WTC11 (cell line): ENCODE measurements around the gene PNO1. TPM values are rescaled to one million over a fixed set of nuclear protein-coding genes. Genes with fewer than 3 reads are reported as not detected.

Source experiments
- ATAC-seq: fragments of 200-7000 bp; cut with Tn5 transposase; 2 replicates; pipeline ENCODE4 v1.10.0; 2021; ENCODE audit warnings: mild to moderate bottlenecking, moderate library complexity
- CTCF ChIA-PET: fragments of 300-600 bp; sonication (Branson Sonifier 250); formaldehyde crosslinking; loops from one replicate; lab custom pipeline; 2021; ENCODE audit warnings: antibody characterized with exemption; lab: Charles Lee
- POLR2A ChIA-PET: fragments of 350-600 bp; sonication (Branson Sonifier 250); formaldehyde crosslinking; loops from one replicate; lab custom pipeline; 2021; ENCODE audit warnings: antibody characterized with exemption; lab: Charles Lee
- DNase-seq: peaks from one replicate; pipeline ENCODE4 v3.0.0; 2021; ENCODE audit warnings: low spot score
- H3K27ac Mint-ChIP-seq: 2 replicates; pipeline ENCODE4 v1.8.0; 2021; ENCODE audit warnings: mixed read lengths
- H3K27me3 Mint-ChIP-seq: 2 replicates; pipeline ENCODE4 v1.8.0; 2021; ENCODE audit warnings: low read depth, mild to moderate bottlenecking, moderate library complexity, mixed read lengths
- H3K36me3 Mint-ChIP-seq: 2 replicates; pipeline ENCODE4 v1.8.0; 2021; ENCODE audit warnings: mixed read lengths
- H3K4me1 Mint-ChIP-seq: 2 replicates; pipeline ENCODE4 v1.8.0; 2022; ENCODE audit warnings: mixed read lengths
- H3K4me3 Mint-ChIP-seq: 2 replicates; pipeline ENCODE4 v1.8.0; 2021; ENCODE audit warnings: mild to moderate bottlenecking, moderate library complexity, mixed read lengths
- H3K9me3 Mint-ChIP-seq: 2 replicates; pipeline ENCODE4 v1.8.0; 2021; ENCODE audit warnings: mixed read lengths
- AFF4 ChIP-seq: sonication (generic); formaldehyde crosslinking; IDR thresholded peaks from 2 replicates; pipeline ENCODE4 v1.8.1; 2023; ENCODE audit warnings: mild to moderate bottlenecking, missing genetic modification reagents, borderline replicate concordance
- EMX1 ChIP-seq: fragments of 250-450 bp; sonication (Bioruptor Pico); IDR thresholded peaks from 2 replicates; pipeline ENCODE4 v1.8.0; 2021; ENCODE audit warnings: mild to moderate bottlenecking
- ERG ChIP-seq: fragments of 250-450 bp; sonication (Bioruptor Pico); IDR thresholded peaks from 2 replicates; pipeline ENCODE4 v1.8.0; 2021; ENCODE audit warnings: mild to moderate bottlenecking
- FOXK1 ChIP-seq: sonication (generic); formaldehyde crosslinking; IDR thresholded peaks from 2 replicates; pipeline ENCODE4 v1.8.0; 2022; ENCODE audit warnings: mild to moderate bottlenecking, moderate library complexity, missing genetic modification reagents
- GABPB1 ChIP-seq: sonication (generic); formaldehyde crosslinking; IDR thresholded peaks from 2 replicates; pipeline ENCODE4 v1.8.1; 2023; ENCODE audit warnings: mild to moderate bottlenecking, missing genetic modification reagents
- IRF1 ChIP-seq: sonication (generic); formaldehyde crosslinking; IDR thresholded peaks from 2 replicates; pipeline ENCODE4 v1.8.0; 2023; ENCODE audit warnings: missing genetic modification reagents
- SMAD4 ChIP-seq: sonication (generic); formaldehyde crosslinking; IDR thresholded peaks from 2 replicates; pipeline ENCODE4 v1.8.0; 2022; ENCODE audit warnings: mild to moderate bottlenecking, missing genetic modification reagents
- TEAD1 ChIP-seq: sonication (generic); formaldehyde crosslinking; IDR thresholded peaks from 2 replicates; pipeline ENCODE4 v1.8.0; 2022; ENCODE audit warnings: mild to moderate bottlenecking, missing genetic modification reagents
- ZNF425 ChIP-seq: fragments of 250-450 bp; sonication (Bioruptor Pico); conservative IDR thresholded peaks from 2 replicates; pipeline ENCODE4 v1.9.0; 2021; ENCODE audit warnings: mild to moderate bottlenecking
- total RNA-seq: library from RNA; stranded (reverse); gene quantifications from 3 replicates; pipeline ENCODE4 v1.2.3, GENCODE V29; 2021
- TF ChIP-seq, protein P1 (sequence below): sonication (generic); formaldehyde crosslinking; IDR thresholded peaks from 2 replicates; pipeline ENCODE4 v1.8.1; 2022; ENCODE audit warnings: low read depth, mild to moderate bottlenecking, moderate library complexity, missing genetic modification reagents, borderline replicate concordance

PNO1 gene
- total RNA-seq, 1 experiment from 2014 or later = 24.0 TPM

DNA sequence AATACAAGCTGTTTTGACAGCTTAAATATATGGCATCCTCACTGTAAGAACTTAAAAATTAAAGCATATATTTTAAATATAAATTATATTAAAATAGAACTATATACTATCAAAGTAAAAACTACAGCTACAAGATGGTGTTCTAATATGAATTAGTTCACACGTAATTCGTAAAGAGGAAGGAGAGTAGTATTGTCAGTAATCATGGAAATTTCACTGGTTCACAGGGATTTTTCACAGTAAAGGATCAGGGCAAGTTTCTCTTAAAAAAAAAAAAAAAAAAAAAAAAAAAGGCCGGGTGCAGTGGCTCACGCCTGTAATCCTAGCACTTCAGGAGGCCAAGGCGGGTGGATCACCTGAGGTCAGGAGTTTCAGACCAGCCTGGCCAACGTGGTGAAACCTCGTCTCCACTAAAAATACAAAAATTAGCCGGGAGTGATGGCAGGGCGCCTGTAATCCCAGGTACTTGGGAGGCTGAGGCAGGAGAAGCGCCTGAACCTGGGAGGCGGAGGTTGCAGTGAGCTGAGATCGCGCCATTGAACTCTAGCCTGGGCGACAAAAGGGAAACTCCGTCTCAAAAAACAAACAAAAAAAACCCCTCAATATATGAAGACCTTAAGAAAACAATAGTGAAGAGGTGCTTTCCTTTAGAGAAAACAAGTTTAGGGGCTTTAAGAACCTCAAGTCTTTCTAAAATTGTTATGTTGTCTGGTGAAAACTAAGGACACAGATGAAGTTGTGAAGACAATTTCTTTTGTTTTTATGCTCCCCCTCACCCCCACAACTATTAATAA lies 32.5 kb downstream of the PNO1 start:
- Mint-ChIP-seq H3K4me1 (peaks cover 10% of the 10 kb centered on the region), H3K4me3 (no peak overlapping the region), H3K27ac (peak overlapping the region; percentile 83; the same call in 1 of the 2 replicates), H3K9me3 (no peaks in the 10 kb centered on the region), H3K27me3 (no peaks in the 10 kb centered on the region), H3K36me3 (peaks cover 2% of the 10 kb centered on the region; the same call in 1 of the 2 replicates)
- POLR2A ChIA-PET = no interaction called here
- CTCF ChIA-PET = interaction anchor here (0.6 kb wide), 1 partner anchor 25 kb away, joined by 4 read pairs; no protein-coding TSS in a partner anchor
- TF ChIP-seq, protein P1, sequence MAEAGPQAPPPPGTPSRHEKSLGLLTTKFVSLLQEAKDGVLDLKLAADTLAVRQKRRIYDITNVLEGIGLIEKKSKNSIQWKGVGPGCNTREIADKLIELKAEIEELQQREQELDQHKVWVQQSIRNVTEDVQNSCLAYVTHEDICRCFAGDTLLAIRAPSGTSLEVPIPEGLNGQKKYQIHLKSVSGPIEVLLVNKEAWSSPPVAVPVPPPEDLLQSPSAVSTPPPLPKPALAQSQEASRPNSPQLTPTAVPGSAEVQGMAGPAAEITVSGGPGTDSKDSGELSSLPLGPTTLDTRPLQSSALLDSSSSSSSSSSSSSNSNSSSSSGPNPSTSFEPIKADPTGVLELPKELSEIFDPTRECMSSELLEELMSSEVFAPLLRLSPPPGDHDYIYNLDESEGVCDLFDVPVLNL (CRISPR knock-in tag) = no peak
- TF ChIP-seq ERG (CRISPR knock-in tag) (no peak), AFF4 (CRISPR knock-in tag) (no peak), EMX1 (no peak), ZNF425 (CRISPR knock-in tag) (no peak)
- ATAC-seq = no peak
- DNase-seq = no peak

GRCh38 chr2:68190991-68191731 lies 33.5 kb downstream of the PNO1 start:
- DNase-seq = no peak
- Mint-ChIP-seq H3K9me3 (no peaks in the 10 kb centered on the region), H3K4me1 (peaks cover 13% of the 10 kb centered on the region)
- ChIA-PET POLR2A (interaction anchor here (0.5 kb wide), 1 partner anchor 93 kb away, joined by 3 read pairs; no protein-coding TSS in a partner anchor), CTCF (interaction anchor here (1.5 to 1.8 kb wide), 3 partner anchors 34 to 101 kb away, joined by 4 to 6 read pairs (median 5); no protein-coding TSS in a partner anchor)
- TF ChIP-seq FOXK1 (no peak), IRF1 (CRISPR knock-in tag) (no peak), SMAD4 (CRISPR knock-in tag) (no peak), TEAD1 (CRISPR knock-in tag) (no peak), GABPB1 (peak; percentile 39; the same call in 1 of the 2 replicates)
- TF ChIP-seq, all 79 proteins: peak for 1
- H3K4me3 Mint-ChIP-seq = no peak overlapping the region
- ATAC-seq = no peak
- no peaks in the 10 kb centered on the region for H3K27me3 Mint-ChIP-seq
- H3K36me3 Mint-ChIP-seq = no peaks in the 10 kb centered on the region
- no peak overlapping the region; the same call in 1 of the 2 replicates for H3K27ac Mint-ChIP-seq
